Panc1 (cell line): ENCODE results near the gene PLEKHN1. TPM values are rescaled to one million over a fixed set of nuclear protein-coding genes. Genes with fewer than 3 reads are reported as not detected.
"Not testable (repeated sequence)": the region's sequence is repeated elsewhere in the genome, so short reads cannot be mapped to it uniquely, and the experiment has no call there.

ENCODE experiments used
- ATAC-seq: fragments of 200-7000 bp; cut with Tn5 transposase; 2 replicates; pipeline ENCODE4 v1.9.1; 2020; ENCODE audit warnings: mild to moderate bottlenecking, moderate library complexity
- BruUV-seq: library from RNA; stranded (reverse); fragments of 400-500 nt; replicated peaks from 2 replicates; lab custom pipeline; 2021; lab: Mats Ljungman, UMichigan
- CTCF ChIA-PET: fragments of 300-600 bp; sonication (Branson Sonifier 250); formaldehyde crosslinking; loops from one replicate; lab custom pipeline; 2022; ENCODE audit warnings: antibody characterized with exemption; lab: Charles Lee
- POLR2A ChIA-PET: fragments of 300-600 bp; sonication (Branson Sonifier 250); formaldehyde crosslinking; loops from one replicate; lab custom pipeline; 2022; ENCODE audit warnings: antibody characterized with exemption; lab: Charles Lee
- DNase-seq: peaks from one replicate; pipeline ENCODE4 v3.0.0-alpha.2; 2010; ENCODE audit warnings: low read depth, low spot score
- H3K27ac ChIP-seq: 2 replicates; pipeline ENCODE4 v1.5.1; 2011; ENCODE audit warnings: mild to moderate bottlenecking, low read length, inconsistent platforms
- H3K27me3 ChIP-seq: fragments of 200-500 bp; sonication (Bioruptor generic); 2 replicates; pipeline ENCODE4 v1.6.0; 2014; ENCODE audit warnings: low read length, inconsistent platforms; ENCODE audit not compliant: control insufficient read depth, insufficient read depth
- H3K36me3 ChIP-seq: fragments of 200-500 bp; sonication (Bioruptor generic); 2 replicates; pipeline ENCODE4 v1.5.1; 2014; ENCODE audit warnings: inconsistent platforms, mild to moderate bottlenecking, low read length, moderate library complexity; ENCODE audit not compliant: control insufficient read depth, insufficient read depth
- H3K4me1 ChIP-seq: 2 replicates; pipeline ENCODE4 v1.5.1; 2011; ENCODE audit warnings: inconsistent platforms, mild to moderate bottlenecking, low read length, moderate library complexity; ENCODE audit not compliant: control insufficient read depth, insufficient read depth
- H3K4me3 ChIP-seq, 2 experiments: 2 replicates each; pipeline ENCODE4 v1.5.1; 2011 to 2012; ENCODE audit warnings: low read depth in 2 of 2, low read length in 2 of 2, mild to moderate bottlenecking in 2 of 2, inconsistent platforms in 1 of 2, moderate library complexity in 1 of 2
- H3K9me3 ChIP-seq: fragments of 200-500 bp; sonication (Bioruptor generic); 2 replicates; pipeline ENCODE4 v1.5.1; 2014; ENCODE audit warnings: low read depth, mild to moderate bottlenecking, inconsistent platforms, low read length, moderate library complexity; ENCODE audit not compliant: control insufficient read depth, insufficient read depth
- POLR2AphosphoS5 ChIP-seq: IDR thresholded peaks from 2 replicates; pipeline ENCODE4 v1.6.1; 2012; ENCODE audit warnings: mild to moderate bottlenecking, low read depth, low read length, moderate library complexity
- SIN3A ChIP-seq: IDR thresholded peaks from 2 replicates; pipeline ENCODE4 v1.6.1; 2012; ENCODE audit warnings: low read depth, mild to moderate bottlenecking, low read length, moderate library complexity, borderline replicate concordance; ENCODE audit not compliant: insufficient read depth
- TCF7L2 ChIP-seq: IDR thresholded peaks from 2 replicates; pipeline ENCODE4 v1.6.1; 2011; ENCODE audit warnings: mild to moderate bottlenecking, low read depth, low read length, inconsistent platforms
- in situ Hi-C: cut with HindIII; loops from 2 replicates; pipeline ENCODE4 v1.10.0; 2016; ENCODE audit warnings: low sequenced_read_pairs, low pct_unique_long_range_greater_than_20kb
- intact Hi-C: fragments of 100-400 bp; cut with micrococcal nuclease; formaldehyde crosslinking; loops from one replicate; pipeline ENCODE4 v1.10.0; 2022; ENCODE audit not compliant: unreplicated experiment
- total RNA-seq: library from RNA; stranded (reverse); gene quantifications from one replicate; pipeline ENCODE4 v1.2.1, GENCODE V29; 2021; ENCODE audit not compliant: unreplicated experiment
- TF ChIP-seq, protein P1 (sequence below), 2 experiments: IDR thresholded peaks; 2 replicates each; pipeline ENCODE4 v1.6.1; 2011 to 2012; ENCODE audit warnings: low read depth in 2 of 2, control low read depth in 1 of 2, low read length in 1 of 2, mild to moderate bottlenecking in 1 of 2, moderate library complexity in 1 of 2; ENCODE audit not compliant: insufficient read depth in 1 of 2
- TF ChIP-seq, protein P2 (sequence below): fragments of 450-650 bp; IDR thresholded peaks from 2 replicates; pipeline ENCODE4 v1.5.1; 2017; ENCODE audit warnings: mild to moderate bottlenecking

The PLEKHN1 gene
- total RNA-seq, 1 experiment from 2014 or later = 9.8 TPM

DNA sequence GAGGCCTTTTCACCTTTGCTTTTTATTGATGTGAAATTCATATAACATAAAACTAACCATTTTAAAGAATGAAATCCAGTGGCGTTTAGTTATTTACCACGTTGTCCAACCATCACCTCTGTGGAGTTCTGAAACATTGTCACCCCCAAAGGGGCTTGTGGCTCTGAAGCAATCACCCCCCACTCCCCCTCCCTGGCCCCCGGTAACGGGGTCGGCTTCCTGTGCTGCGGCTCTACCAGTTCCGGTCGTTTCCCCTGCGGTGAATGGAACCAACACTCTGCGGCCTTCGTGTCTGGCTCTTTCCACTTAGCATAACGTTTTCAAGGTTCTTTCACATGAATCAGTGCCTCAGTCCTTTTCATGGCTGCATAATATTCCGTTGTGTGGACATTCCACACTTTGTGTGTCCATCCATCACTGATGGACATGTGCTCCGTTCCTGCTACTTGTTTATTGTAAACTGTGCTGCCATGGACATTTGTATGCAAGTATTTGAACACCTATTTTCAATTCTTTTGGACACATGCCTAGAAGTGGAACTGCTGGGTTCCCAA lies 45.2 kb downstream of the PLEKHN1 start:
- CTCF ChIA-PET = no interaction called here
- H3K27me3 ChIP-seq = no peaks in the 10 kb centered on the region
- DNase-seq (no peak), ATAC-seq (no peak)
- POLR2A ChIA-PET = no interaction called here
- intact Hi-C loops = loop anchor here (10.0 kb wide), 1 partner anchor 53 kb away; no protein-coding TSS in a partner anchor
- no peaks in the 10 kb centered on the region for H3K9me3 ChIP-seq
- H3K36me3 ChIP-seq = no peaks in the 10 kb centered on the region; the same call in 1 of the 2 replicates
- peaks cover 10% of the 10 kb centered on the region for H3K4me1 ChIP-seq
- H3K27ac ChIP-seq = no peak overlapping the region
- H3K4me3 ChIP-seq = no peak overlapping the region
- TF ChIP-seq TCF7L2 (no peak), SIN3A (no peak), POLR2AphosphoS5 (no peak)
- TF ChIP-seq, protein P1, sequence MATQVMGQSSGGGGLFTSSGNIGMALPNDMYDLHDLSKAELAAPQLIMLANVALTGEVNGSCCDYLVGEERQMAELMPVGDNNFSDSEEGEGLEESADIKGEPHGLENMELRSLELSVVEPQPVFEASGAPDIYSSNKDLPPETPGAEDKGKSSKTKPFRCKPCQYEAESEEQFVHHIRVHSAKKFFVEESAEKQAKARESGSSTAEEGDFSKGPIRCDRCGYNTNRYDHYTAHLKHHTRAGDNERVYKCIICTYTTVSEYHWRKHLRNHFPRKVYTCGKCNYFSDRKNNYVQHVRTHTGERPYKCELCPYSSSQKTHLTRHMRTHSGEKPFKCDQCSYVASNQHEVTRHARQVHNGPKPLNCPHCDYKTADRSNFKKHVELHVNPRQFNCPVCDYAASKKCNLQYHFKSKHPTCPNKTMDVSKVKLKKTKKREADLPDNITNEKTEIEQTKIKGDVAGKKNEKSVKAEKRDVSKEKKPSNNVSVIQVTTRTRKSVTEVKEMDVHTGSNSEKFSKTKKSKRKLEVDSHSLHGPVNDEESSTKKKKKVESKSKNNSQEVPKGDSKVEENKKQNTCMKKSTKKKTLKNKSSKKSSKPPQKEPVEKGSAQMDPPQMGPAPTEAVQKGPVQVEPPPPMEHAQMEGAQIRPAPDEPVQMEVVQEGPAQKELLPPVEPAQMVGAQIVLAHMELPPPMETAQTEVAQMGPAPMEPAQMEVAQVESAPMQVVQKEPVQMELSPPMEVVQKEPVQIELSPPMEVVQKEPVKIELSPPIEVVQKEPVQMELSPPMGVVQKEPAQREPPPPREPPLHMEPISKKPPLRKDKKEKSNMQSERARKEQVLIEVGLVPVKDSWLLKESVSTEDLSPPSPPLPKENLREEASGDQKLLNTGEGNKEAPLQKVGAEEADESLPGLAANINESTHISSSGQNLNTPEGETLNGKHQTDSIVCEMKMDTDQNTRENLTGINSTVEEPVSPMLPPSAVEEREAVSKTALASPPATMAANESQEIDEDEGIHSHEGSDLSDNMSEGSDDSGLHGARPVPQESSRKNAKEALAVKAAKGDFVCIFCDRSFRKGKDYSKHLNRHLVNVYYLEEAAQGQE (IDR thresholded peaks at IDR 0.05; ENCODE audit: insufficient read depth in 1 of 2, low read depth in 2 of 2, low read length in 1 of 2) = no peak
- TF ChIP-seq, protein P2, sequence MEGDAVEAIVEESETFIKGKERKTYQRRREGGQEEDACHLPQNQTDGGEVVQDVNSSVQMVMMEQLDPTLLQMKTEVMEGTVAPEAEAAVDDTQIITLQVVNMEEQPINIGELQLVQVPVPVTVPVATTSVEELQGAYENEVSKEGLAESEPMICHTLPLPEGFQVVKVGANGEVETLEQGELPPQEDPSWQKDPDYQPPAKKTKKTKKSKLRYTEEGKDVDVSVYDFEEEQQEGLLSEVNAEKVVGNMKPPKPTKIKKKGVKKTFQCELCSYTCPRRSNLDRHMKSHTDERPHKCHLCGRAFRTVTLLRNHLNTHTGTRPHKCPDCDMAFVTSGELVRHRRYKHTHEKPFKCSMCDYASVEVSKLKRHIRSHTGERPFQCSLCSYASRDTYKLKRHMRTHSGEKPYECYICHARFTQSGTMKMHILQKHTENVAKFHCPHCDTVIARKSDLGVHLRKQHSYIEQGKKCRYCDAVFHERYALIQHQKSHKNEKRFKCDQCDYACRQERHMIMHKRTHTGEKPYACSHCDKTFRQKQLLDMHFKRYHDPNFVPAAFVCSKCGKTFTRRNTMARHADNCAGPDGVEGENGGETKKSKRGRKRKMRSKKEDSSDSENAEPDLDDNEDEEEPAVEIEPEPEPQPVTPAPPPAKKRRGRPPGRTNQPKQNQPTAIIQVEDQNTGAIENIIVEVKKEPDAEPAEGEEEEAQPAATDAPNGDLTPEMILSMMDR = no peak
- in situ Hi-C loops = no loop called here
- no TSS peak for BruUV-seq

DNA sequence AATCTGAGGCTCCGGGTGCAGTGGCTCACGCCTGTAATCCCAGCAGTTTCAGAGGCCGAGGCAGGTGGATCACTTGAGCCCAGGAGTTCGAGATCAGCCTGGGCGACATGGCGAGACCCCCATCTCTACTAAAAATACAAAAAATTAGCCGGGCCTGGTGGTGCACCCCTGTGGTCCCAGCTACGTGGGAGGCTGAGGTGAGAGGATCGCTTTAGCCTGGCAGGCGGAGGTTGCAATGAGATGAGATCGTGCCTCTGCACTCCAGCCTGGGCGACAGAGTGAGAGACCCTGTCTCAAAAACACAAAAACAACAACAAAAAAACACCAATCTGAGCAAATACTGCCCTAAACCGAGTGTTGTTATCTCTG lies 46.4 kb downstream of the PLEKHN1 start:
- BruUV-seq, H3K9me3 ChIP-seq, H3K27me3 ChIP-seq, in situ Hi-C loops, ATAC-seq, POLR2A ChIA-PET, DNase-seq, H3K36me3 ChIP-seq: not testable (repeated sequence)
- Histone ChIP-seq H3K27ac (peak overlapping the region; percentile 87), H3K4me1 (peaks cover 10% of the 10 kb centered on the region), H3K4me3 (peak overlapping the region; percentile 66 to 83)
- CTCF ChIA-PET = interaction anchor here (0.7 kb wide), 1 partner anchor 50 kb away, joined by 3 read pairs; no protein-coding TSS in a partner anchor
- intact Hi-C loops = loop anchor here (10.0 kb wide), 1 partner anchor 52 kb away; no protein-coding TSS in a partner anchor
